HepG2 (cell line): ENCODE results near the gene SRCIN1. TPM values are rescaled to one million over a fixed set of nuclear protein-coding genes. Genes with fewer than 3 reads are reported as not detected.

Source experiments
- CEBPZ ChIP-seq: IDR thresholded peaks from 2 replicates; pipeline ENCODE4 v1.6.1; 2012; ENCODE audit warnings: low read length, improper control_type of control experiment
- GABPA ChIP-seq, 2 experiments: IDR thresholded peaks; 2 replicates each; pipeline ENCODE4 v1.6.1; 2011 to 2016; ENCODE audit warnings: low read depth in 2 of 2, low read length in 1 of 2, missing biosample characterization in 1 of 2, missing genetic modification characterization in 1 of 2
- HCFC1 ChIP-seq: fragments of 150-350 bp; IDR thresholded peaks from 2 replicates; pipeline ENCODE4 v1.6.1; 2014; ENCODE audit warnings: low read depth, low read length
- HNRNPLL ChIP-seq: fragments of 200-400 bp; formaldehyde crosslinking; IDR thresholded peaks from 2 replicates; pipeline ENCODE4 v1.6.1; 2017; ENCODE audit warnings: mild to moderate bottlenecking, low read depth, low read length; ENCODE audit not compliant: poor library complexity, severe bottlenecking
- KDM2A ChIP-seq: sonication (generic); formaldehyde crosslinking; IDR thresholded peaks from 2 replicates; pipeline ENCODE4 v1.4.0; 2020; ENCODE audit warnings: low read depth, missing genetic modification reagents, borderline replicate concordance
- MIXL1 ChIP-seq: IDR thresholded peaks from 2 replicates; pipeline ENCODE4 v1.6.1; 2016
- NKX3-1 ChIP-seq: sonication (generic); formaldehyde crosslinking; IDR thresholded peaks from 2 replicates; pipeline ENCODE4 v1.5.0; 2020; ENCODE audit warnings: missing genetic modification reagents
- STAT6 ChIP-seq: sonication (generic); formaldehyde crosslinking; IDR thresholded peaks from 2 replicates; pipeline ENCODE4 v1.4.0; 2020; ENCODE audit warnings: missing genetic modification reagents, mild to moderate bottlenecking, borderline replicate concordance
- ZNF576 ChIP-seq: sonication (generic); formaldehyde crosslinking; IDR thresholded peaks from 2 replicates; pipeline ENCODE4 v1.4.0; 2020; ENCODE audit warnings: mild to moderate bottlenecking, missing genetic modification reagents
- polyA plus RNA-seq, 8 experiments: library from polyadenylated mRNA; depleted of rRNA in 3 of 8; stranded (reverse) in 7 of 8; unstranded in 1 of 8; fragments of >200 nt; fragmentation: Illumina TruSeq in 4 of 8; extraction: Trizol in 4 of 8; gene quantifications; 2 replicates each; pipeline versions ENCODE4 v1.2.1 to v1.2.3, GENCODE V29; 2011 to 2016; ENCODE audit warnings: low read depth in 4 of 8, missing spikeins in 1 of 8, mixed read lengths in 1 of 8; ENCODE audit not compliant: insufficient read depth in 1 of 8
- total RNA-seq, 5 experiments: library from RNA; depleted of rRNA; stranded (reverse); fragments of >200 nt; fragmentation: Illumina TruSeq; extraction: Trizol; gene quantifications; 2 replicates each; pipeline ENCODE4 v1.2.3, GENCODE V29; 2016; ENCODE audit warnings: low read depth in 1 of 5
- TF ChIP-seq, protein P1 (sequence below): sonication (generic); formaldehyde crosslinking; IDR thresholded peaks from 2 replicates; pipeline ENCODE4 v1.5.0; 2020; ENCODE audit warnings: mild to moderate bottlenecking, missing genetic modification reagents
- TF ChIP-seq, protein P2 (sequence below): sonication (generic); formaldehyde crosslinking; IDR thresholded peaks from 2 replicates; pipeline ENCODE4 v1.4.0; 2020; ENCODE audit warnings: missing genetic modification reagents, borderline replicate concordance
- TF ChIP-seq, protein P3 (sequence below): sonication (generic); formaldehyde crosslinking; IDR thresholded peaks from 2 replicates; pipeline ENCODE4 v1.4.0; 2020; ENCODE audit warnings: missing genetic modification reagents

The SRCIN1 gene
- total and polyA plus RNA-seq, 2 of the 13 experiments (the other 11 are each of a cell fraction or from before 2014, with no cell fraction given), result 1.2 to 9.6 TPM

GRCh38 chr17:38584350-38584925 lies 21.3 kb downstream of the SRCIN1 start (continued):
- TF ChIP-seq STAT6 (CRISPR knock-in tag), result no peak
- peak; percentile 89 for TF ChIP-seq KDM2A (CRISPR knock-in tag)
- TF ChIP-seq HNRNPLL, result no peak
- TF ChIP-seq, protein P1, sequence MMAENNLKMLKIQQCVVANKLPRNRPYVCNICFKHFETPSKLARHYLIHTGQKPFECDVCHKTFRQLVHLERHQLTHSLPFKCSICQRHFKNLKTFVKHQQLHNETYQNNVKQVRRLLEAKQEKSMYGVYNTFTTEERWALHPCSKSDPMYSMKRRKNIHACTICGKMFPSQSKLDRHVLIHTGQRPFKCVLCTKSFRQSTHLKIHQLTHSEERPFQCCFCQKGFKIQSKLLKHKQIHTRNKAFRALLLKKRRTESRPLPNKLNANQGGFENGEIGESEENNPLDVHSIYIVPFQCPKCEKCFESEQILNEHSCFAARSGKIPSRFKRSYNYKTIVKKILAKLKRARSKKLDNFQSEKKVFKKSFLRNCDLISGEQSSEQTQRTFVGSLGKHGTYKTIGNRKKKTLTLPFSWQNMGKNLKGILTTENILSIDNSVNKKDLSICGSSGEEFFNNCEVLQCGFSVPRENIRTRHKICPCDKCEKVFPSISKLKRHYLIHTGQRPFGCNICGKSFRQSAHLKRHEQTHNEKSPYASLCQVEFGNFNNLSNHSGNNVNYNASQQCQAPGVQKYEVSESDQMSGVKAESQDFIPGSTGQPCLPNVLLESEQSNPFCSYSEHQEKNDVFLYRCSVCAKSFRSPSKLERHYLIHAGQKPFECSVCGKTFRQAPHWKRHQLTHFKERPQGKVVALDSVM (CRISPR knock-in tag), result no peak
- TF ChIP-seq NKX3-1 (CRISPR knock-in tag), result no peak
- TF ChIP-seq, protein P2, sequence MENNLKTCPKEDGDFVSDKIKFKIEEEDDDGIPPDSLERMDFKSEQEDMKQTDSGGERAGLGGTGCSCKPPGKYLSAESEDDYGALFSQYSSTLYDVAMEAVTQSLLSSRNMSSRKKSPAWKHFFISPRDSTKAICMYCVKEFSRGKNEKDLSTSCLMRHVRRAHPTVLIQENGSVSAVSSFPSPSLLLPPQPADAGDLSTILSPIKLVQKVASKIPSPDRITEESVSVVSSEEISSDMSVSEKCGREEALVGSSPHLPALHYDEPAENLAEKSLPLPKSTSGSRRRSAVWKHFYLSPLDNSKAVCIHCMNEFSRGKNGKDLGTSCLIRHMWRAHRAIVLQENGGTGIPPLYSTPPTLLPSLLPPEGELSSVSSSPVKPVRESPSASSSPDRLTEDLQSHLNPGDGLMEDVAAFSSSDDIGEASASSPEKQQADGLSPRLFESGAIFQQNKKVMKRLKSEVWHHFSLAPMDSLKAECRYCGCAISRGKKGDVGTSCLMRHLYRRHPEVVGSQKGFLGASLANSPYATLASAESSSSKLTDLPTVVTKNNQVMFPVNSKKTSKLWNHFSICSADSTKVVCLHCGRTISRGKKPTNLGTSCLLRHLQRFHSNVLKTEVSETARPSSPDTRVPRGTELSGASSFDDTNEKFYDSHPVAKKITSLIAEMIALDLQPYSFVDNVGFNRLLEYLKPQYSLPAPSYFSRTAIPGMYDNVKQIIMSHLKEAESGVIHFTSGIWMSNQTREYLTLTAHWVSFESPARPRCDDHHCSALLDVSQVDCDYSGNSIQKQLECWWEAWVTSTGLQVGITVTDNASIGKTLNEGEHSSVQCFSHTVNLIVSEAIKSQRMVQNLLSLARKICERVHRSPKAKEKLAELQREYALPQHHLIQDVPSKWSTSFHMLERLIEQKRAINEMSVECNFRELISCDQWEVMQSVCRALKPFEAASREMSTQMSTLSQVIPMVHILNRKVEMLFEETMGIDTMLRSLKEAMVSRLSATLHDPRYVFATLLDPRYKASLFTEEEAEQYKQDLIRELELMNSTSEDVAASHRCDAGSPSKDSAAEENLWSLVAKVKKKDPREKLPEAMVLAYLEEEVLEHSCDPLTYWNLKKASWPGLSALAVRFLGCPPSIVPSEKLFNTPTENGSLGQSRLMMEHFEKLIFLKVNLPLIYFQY, result no peak
- TF ChIP-seq MIXL1, result 0 out of 2 replicates have a peak, but pooled peaks have one; percentile 27
- no peak for TF ChIP-seq HCFC1
- TF ChIP-seq GABPA (IDR thresholded peaks at IDR 0.05; ENCODE audit: low read depth, low read length), result no peak
- TF ChIP-seq GABPA (CRISPR knock-in tag; IDR thresholded peaks at IDR 0.05; ENCODE audit: low read depth), result peak; percentile 24; the same call in 1 of the 2 replicates
- no peak for TF ChIP-seq ZNF576 (CRISPR knock-in tag)
- no peak for TF ChIP-seq CEBPZ
- TF ChIP-seq, protein P3, sequence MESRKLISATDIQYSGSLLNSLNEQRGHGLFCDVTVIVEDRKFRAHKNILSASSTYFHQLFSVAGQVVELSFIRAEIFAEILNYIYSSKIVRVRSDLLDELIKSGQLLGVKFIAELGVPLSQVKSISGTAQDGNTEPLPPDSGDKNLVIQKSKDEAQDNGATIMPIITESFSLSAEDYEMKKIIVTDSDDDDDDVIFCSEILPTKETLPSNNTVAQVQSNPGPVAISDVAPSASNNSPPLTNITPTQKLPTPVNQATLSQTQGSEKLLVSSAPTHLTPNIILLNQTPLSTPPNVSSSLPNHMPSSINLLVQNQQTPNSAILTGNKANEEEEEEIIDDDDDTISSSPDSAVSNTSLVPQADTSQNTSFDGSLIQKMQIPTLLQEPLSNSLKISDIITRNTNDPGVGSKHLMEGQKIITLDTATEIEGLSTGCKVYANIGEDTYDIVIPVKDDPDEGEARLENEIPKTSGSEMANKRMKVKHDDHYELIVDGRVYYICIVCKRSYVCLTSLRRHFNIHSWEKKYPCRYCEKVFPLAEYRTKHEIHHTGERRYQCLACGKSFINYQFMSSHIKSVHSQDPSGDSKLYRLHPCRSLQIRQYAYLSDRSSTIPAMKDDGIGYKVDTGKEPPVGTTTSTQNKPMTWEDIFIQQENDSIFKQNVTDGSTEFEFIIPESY, result peak; percentile 44; the same call in 1 of the 2 replicates
